Right atrium auricular region (tissue), 2 donors: ENCODE measurements around the gene IFT43. TPM values are rescaled to one million over a fixed set of nuclear protein-coding genes. Genes with fewer than 3 reads are reported as not detected.

Source experiments
- DNase-seq: peaks from one replicate; pipeline ENCODE4 v3.0.0-alpha.2; 2019; ENCODE audit warnings: low spot score
- H3K27ac ChIP-seq, 2 donors: fragments of 200-600 bp; sonication (generic); 1 replicate in 1 of 2; 2 replicates in 1 of 2; pipeline ENCODE4 v1.5.1; 2016 to 2019
- H3K27me3 ChIP-seq, 2 donors: fragments of 200-600 bp; sonication (generic); one replicate each; pipeline versions ENCODE4 v1.5.1 to v1.6.0; 2017 to 2019
- H3K36me3 ChIP-seq: fragments of 200-600 bp; sonication (generic); one replicate; pipeline ENCODE4 v1.5.1; 2016
- H3K4me1 ChIP-seq, 2 donors: fragments of 200-600 bp; sonication (generic); one replicate each; pipeline versions ENCODE4 v1.5.1 to v1.6.0; 2017 to 2019
- H3K4me3 ChIP-seq, 2 donors: fragments of 200-600 bp; sonication (generic); 1 replicate in 1 of 2; 2 replicates in 1 of 2; pipeline ENCODE4 v1.5.1; 2017 to 2019; ENCODE audit warnings: mild to moderate bottlenecking in 1 of 2, moderate library complexity in 1 of 2
- H3K9me3 ChIP-seq, 2 donors: fragments of 200-600 bp; sonication (generic); one replicate each; pipeline ENCODE4 v1.5.1; 2019
- CTCF ChIP-seq, 2 donors: fragments of 200-600 bp; sonication (generic); IDR thresholded peaks; one replicate each; pipeline ENCODE4 v1.5.1; 2019; ENCODE audit warnings: antibody characterized with exemption in 2 of 2
- total RNA-seq, 2 donors: library from RNA; depleted of rRNA; stranded (reverse); fragments of >200 nt; gene quantifications; one replicate each; pipeline ENCODE4 v1.1.0, GENCODE V29; 2016

The IFT43 gene
- total RNA-seq, 2 donors from 2014 or later, result 32.6 to 59.0 TPM

- H3K4me3 ChIP-seq, result no peak overlapping the region
- H3K4me1 ChIP-seq, result peaks cover 0 to 4% of the 10 kb centered on the region in 2 donors
- DNase-seq, result no peak
- H3K9me3 ChIP-seq, result no peaks in the 10 kb centered on the region
- peaks cover 14% of the 10 kb centered on the region for H3K36me3 ChIP-seq
- no peak for TF ChIP-seq CTCF (IDR thresholded peaks at IDR 0.05)
- H3K27ac ChIP-seq, result no peak overlapping the region
- H3K27me3 ChIP-seq, result no peaks in the 10 kb centered on the region
Measured at GRCh38 chr14:76085358-76085757, 99.8 kb downstream of the IFT43 start.

GRCh38 chr14:76086636-76087035 is 101.1 kb downstream of the IFT43 start:
- peaks cover 14% of the 10 kb centered on the region for H3K36me3 ChIP-seq
- H3K27ac ChIP-seq, result no peak overlapping the region
- H3K9me3 ChIP-seq, result no peaks in the 10 kb centered on the region
- no peaks in the 10 kb centered on the region for H3K4me1 ChIP-seq
- no peaks in the 10 kb centered on the region for H3K27me3 ChIP-seq
- no peak for DNase-seq
- no peak for TF ChIP-seq CTCF (IDR thresholded peaks at IDR 0.05)
- H3K4me3 ChIP-seq, result no peak overlapping the region

GRCh38 chr14:76088326-76088725 is 102.8 kb downstream of the IFT43 start:
- no peak overlapping the region for H3K4me3 ChIP-seq
- TF ChIP-seq CTCF (IDR thresholded peaks at IDR 0.05), result no peak
- no peaks in the 10 kb centered on the region for H3K27me3 ChIP-seq
- H3K36me3 ChIP-seq, result peaks cover 2% of the 10 kb centered on the region
- no peak overlapping the region for H3K27ac ChIP-seq
- H3K9me3 ChIP-seq, result no peaks in the 10 kb centered on the region
- DNase-seq, result no peak
- no peaks in the 10 kb centered on the region for H3K4me1 ChIP-seq

GRCh38 chr14:76088771-76089571 is 103.4 kb downstream of the IFT43 start:
- H3K27me3 ChIP-seq, result no peaks in the 10 kb centered on the region
- DNase-seq, result no peak
- no peaks in the 10 kb centered on the region for H3K36me3 ChIP-seq
- no peak overlapping the region for H3K27ac ChIP-seq
- H3K9me3 ChIP-seq, result no peaks in the 10 kb centered on the region
- TF ChIP-seq CTCF (IDR thresholded peaks at IDR 0.05), result no peak
- no peaks in the 10 kb centered on the region for H3K4me1 ChIP-seq
- no peak overlapping the region for H3K4me3 ChIP-seq

GRCh38 chr14:76089575-76089974 is 104.0 kb downstream of the IFT43 start:
- H3K9me3 ChIP-seq, result no peaks in the 10 kb centered on the region
- no peak overlapping the region for H3K27ac ChIP-seq
- H3K4me1 ChIP-seq, result no peaks in the 10 kb centered on the region
- no peak overlapping the region for H3K4me3 ChIP-seq
- no peaks in the 10 kb centered on the region for H3K36me3 ChIP-seq
- H3K27me3 ChIP-seq, result no peaks in the 10 kb centered on the region
- TF ChIP-seq CTCF (IDR thresholded peaks at IDR 0.05), result no peak
- no peak for DNase-seq
